Stimulated activated effector memory CD8-positive, alpha-beta T cell treated with anti-CD3 and anti-CD28 coated beads, Interleukin-12 subunit alpha, Interleukin-12 subunit beta, amount 100 ng/mL, for 72 hours (primary cell): ENCODE measurements around the gene FPR3.

Source experiments
- ATAC-seq: fragments of 150-1000 bp; cut with Tn5 transposase; 2 replicates; pipeline ENCODE4 v1.10.0; 2021
- DNase-seq, 2 donors: peaks; one replicate each; pipeline ENCODE4 v3.0.0; 2021 to 2022; ENCODE audit warnings: low spot score in 2 of 2
- H3K27ac Mint-ChIP-seq: one replicate; pipeline ENCODE4 v1.8.0; 2022; ENCODE audit warnings: mild to moderate bottlenecking, mixed read lengths
- H3K36me3 Mint-ChIP-seq: one replicate; pipeline ENCODE4 v1.8.0; 2022; ENCODE audit warnings: mild to moderate bottlenecking, mixed read lengths
- H3K4me1 Mint-ChIP-seq: one replicate; pipeline ENCODE4 v1.8.0; 2022; ENCODE audit warnings: mixed read lengths
- H3K4me3 Mint-ChIP-seq: one replicate; pipeline ENCODE4 v1.8.0; 2022; ENCODE audit warnings: mild to moderate bottlenecking, mixed read lengths
- H3K9me3 Mint-ChIP-seq: one replicate; pipeline ENCODE4 v1.8.0; 2022; ENCODE audit warnings: mixed read lengths

The FPR3 gene

GRCh38 chr19:51777570-51778462 lies 17.1 kb upstream of the FPR3 start:
- peaks cover 2% of the 10 kb centered on the region for H3K9me3 Mint-ChIP-seq
- no peak overlapping the region for H3K27ac Mint-ChIP-seq
- H3K4me3 Mint-ChIP-seq, result no peak overlapping the region
- ATAC-seq (peak; percentile 43), DNase-seq (peak; percentile 5 to 52)
- H3K36me3 Mint-ChIP-seq, result no peaks in the 10 kb centered on the region
- H3K4me1 Mint-ChIP-seq, result peaks cover 6% of the 10 kb centered on the region

GRCh38 chr19:51779181-51779580 lies 15.8 kb upstream of the FPR3 start:
- H3K4me3 Mint-ChIP-seq, result no peak overlapping the region
- no peak overlapping the region for H3K27ac Mint-ChIP-seq
- no peaks in the 10 kb centered on the region for H3K36me3 Mint-ChIP-seq
- no peak for DNase-seq
- no peak for ATAC-seq
- H3K4me1 Mint-ChIP-seq, result peaks cover 6% of the 10 kb centered on the region
- peaks cover 2% of the 10 kb centered on the region for H3K9me3 Mint-ChIP-seq

DNA sequence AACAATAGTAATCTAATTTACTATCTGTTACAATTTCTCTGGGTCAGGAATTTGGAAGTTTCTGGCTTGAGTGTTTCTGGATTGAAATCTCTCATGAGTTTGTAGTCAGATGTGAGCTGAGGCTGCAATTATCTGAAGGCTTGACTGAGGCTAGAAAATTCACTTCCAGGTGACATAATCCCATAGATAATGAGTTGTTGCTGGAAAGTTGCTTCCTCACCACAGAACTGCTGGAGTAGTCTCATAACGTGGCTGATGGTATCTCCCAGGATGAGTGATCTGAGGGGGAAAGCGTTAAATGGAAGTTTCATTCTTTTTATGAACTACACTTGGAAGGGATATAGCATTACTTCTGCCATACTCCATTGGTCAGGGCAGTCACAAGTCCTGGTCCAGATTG lies 15.3 kb upstream of the FPR3 start:
- no peak overlapping the region for H3K27ac Mint-ChIP-seq
- DNase-seq, result no peak
- H3K4me1 Mint-ChIP-seq, result peaks cover 6% of the 10 kb centered on the region

GRCh38 chr19:51780270-51780669 lies 14.7 kb upstream of the FPR3 start:
- no peaks in the 10 kb centered on the region for H3K36me3 Mint-ChIP-seq
- no peak overlapping the region for H3K4me3 Mint-ChIP-seq
- H3K27ac Mint-ChIP-seq, result no peak overlapping the region

More for the DNA sequence above, 15.3 kb upstream of the FPR3 start:
- peaks cover 2% of the 10 kb centered on the region for H3K9me3 Mint-ChIP-seq
- ATAC-seq, result no peak
- H3K36me3 Mint-ChIP-seq, result no peaks in the 10 kb centered on the region
- no peak overlapping the region for H3K4me3 Mint-ChIP-seq

GRCh38 chr19:51781999-51782398 lies 13.0 kb upstream of the FPR3 start:
- Mint-ChIP-seq H3K4me1 (peaks cover 6% of the 10 kb centered on the region), H3K4me3 (no peak overlapping the region), H3K9me3 (no peaks in the 10 kb centered on the region), H3K27ac (no peak overlapping the region), H3K36me3 (no peaks in the 10 kb centered on the region)
- ATAC-seq (no peak), DNase-seq (no peak)

More at GRCh38 chr19:51780270-51780669, 14.7 kb upstream of the FPR3 start:
- DNase-seq (no peak), ATAC-seq (no peak)
- peaks cover 2% of the 10 kb centered on the region for H3K9me3 Mint-ChIP-seq
- H3K4me1 Mint-ChIP-seq, result peaks cover 6% of the 10 kb centered on the region

- H3K4me3 Mint-ChIP-seq, result no peak overlapping the region
- no peaks in the 10 kb centered on the region for H3K4me1 Mint-ChIP-seq
- no peaks in the 10 kb centered on the region for H3K36me3 Mint-ChIP-seq
- ATAC-seq (no peak), DNase-seq (no peak)
- no peak overlapping the region for H3K27ac Mint-ChIP-seq
- H3K9me3 Mint-ChIP-seq, result peaks cover 4% of the 10 kb centered on the region
Measured at GRCh38 chr19:51783372-51783771, 11.6 kb upstream of the FPR3 start.

GRCh38 chr19:51784109-51784785 lies 10.7 kb upstream of the FPR3 start:
- H3K4me1 Mint-ChIP-seq, result no peaks in the 10 kb centered on the region
- H3K9me3 Mint-ChIP-seq, result peaks cover 4% of the 10 kb centered on the region
- no peak for DNase-seq
- H3K27ac Mint-ChIP-seq, result no peak overlapping the region
- H3K4me3 Mint-ChIP-seq, result no peak overlapping the region
- no peaks in the 10 kb centered on the region for H3K36me3 Mint-ChIP-seq
- no peak for ATAC-seq

DNA sequence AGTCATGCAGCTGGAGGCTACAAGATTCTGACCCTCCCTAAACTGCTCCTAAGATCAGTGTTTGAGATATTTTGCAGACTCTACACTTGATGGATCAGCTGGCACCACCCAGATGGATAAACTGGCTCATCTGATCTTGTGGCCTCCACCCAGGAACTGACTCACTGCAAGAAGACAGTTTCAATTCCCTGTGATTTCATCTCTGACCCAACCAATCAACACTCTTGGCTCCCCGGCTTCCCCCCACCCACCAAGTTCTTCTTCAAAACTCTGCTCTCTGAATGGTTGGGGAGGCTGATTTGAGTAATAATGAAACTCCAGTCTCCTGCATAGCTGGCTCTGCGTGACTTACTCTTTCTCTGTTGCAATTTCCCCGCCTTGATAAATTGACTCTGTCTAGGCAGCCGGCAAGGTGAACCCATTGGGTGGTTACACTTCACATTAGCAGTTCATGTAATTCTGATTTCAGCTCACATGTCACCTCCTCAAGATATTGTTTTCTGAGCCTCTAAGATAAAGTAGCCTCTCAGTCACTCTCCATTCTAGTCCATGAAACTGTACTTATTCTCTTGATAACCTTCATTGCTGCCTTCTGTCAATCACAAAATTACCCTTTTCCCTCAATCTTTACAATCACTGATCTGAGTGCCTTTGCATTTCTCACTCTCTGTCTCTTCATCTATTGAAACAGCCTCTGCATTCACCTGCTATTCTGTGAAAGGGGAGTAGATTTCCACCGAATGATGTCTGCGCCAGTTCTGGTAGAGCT lies 9.9 kb upstream of the FPR3 start:
- H3K36me3 Mint-ChIP-seq, result no peaks in the 10 kb centered on the region
- DNase-seq (no peak), ATAC-seq (peak; percentile 92)
- no peak overlapping the region for H3K27ac Mint-ChIP-seq
- peaks cover 4% of the 10 kb centered on the region for H3K9me3 Mint-ChIP-seq
- H3K4me1 Mint-ChIP-seq, result no peaks in the 10 kb centered on the region
- H3K4me3 Mint-ChIP-seq, result no peak overlapping the region

- H3K9me3 Mint-ChIP-seq, result peaks cover 10% of the 10 kb centered on the region
- no peak overlapping the region for H3K4me3 Mint-ChIP-seq
- no peaks in the 10 kb centered on the region for H3K4me1 Mint-ChIP-seq
- no peaks in the 10 kb centered on the region for H3K36me3 Mint-ChIP-seq
- ATAC-seq (no peak), DNase-seq (no peak)
- H3K27ac Mint-ChIP-seq, result no peak overlapping the region
Measured at GRCh38 chr19:51786646-51787494, 8.1 kb upstream of the FPR3 start.

GRCh38 chr19:51788029-51788428 lies 6.9 kb upstream of the FPR3 start:
- no peak for DNase-seq
- H3K9me3 Mint-ChIP-seq, result peaks cover 10% of the 10 kb centered on the region
- no peak overlapping the region for H3K27ac Mint-ChIP-seq
- H3K4me1 Mint-ChIP-seq, result no peaks in the 10 kb centered on the region
- H3K36me3 Mint-ChIP-seq, result no peaks in the 10 kb centered on the region
- H3K4me3 Mint-ChIP-seq, result no peak overlapping the region
- ATAC-seq, result no peak

DNA sequence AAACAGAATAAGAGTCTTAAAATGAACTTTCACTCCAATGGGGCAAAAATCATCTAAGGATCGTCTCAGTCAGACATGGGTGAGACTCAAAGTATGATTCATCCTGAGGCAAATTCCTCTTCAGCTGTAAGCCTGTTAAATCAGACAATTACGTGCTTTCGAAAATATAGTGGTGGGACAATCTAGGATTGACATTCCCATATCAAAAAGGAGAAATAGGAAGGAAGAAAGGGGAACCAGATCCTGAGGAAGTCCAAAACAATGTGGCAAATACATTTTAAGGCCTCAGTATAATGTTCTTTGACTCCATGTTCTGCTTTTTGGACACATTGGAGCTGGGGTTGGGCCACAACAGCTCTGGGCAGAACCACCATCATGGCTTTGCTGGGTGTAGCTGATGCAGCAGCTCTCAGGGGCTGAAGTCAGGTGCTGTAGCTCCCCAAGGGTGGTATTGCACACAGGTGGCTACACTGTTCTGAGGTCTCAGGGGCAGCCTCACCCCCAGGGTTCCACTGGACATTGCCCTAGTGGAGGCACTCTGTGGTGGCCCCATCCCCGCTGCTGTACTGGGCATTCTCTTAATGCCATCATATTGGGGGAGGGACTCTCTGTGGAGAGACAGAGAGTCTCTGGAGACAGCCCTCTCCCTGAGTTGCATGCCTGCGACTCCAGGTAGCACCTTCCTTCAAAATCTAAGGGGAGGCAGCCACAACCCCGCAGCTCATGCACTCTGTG lies 5.7 kb upstream of the FPR3 start:
- Mint-ChIP-seq H3K27ac (no peak overlapping the region), H3K9me3 (peaks cover 10% of the 10 kb centered on the region), H3K4me3 (no peak overlapping the region), H3K36me3 (no peaks in the 10 kb centered on the region), H3K4me1 (no peaks in the 10 kb centered on the region)
- ATAC-seq, result no peak
- DNase-seq, result no peak

DNA sequence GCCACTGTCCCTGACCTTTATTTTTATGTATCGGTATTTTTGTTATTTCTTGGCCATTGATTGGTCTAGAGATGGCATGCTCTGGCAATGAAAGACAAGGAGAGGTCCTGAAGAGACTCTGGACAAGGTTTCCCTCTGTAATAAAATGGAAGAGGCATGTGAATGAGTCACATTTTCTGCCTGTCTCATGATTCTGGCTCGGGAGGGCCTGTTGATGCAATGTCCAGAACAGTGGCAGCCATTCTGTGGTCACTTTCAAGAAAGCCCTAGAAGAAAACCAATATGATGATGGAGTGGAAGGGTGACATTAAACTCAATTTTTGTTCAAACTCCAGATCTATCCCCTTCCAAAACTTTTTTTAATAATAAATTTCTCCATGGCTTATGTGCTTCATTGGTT lies 2.0 kb upstream of the FPR3 start:
- peaks cover 18% of the 10 kb centered on the region for H3K9me3 Mint-ChIP-seq
- no peak overlapping the region for H3K4me3 Mint-ChIP-seq
- DNase-seq (no peak), ATAC-seq (no peak)
- H3K4me1 Mint-ChIP-seq, result no peaks in the 10 kb centered on the region
- no peaks in the 10 kb centered on the region for H3K36me3 Mint-ChIP-seq
- no peak overlapping the region for H3K27ac Mint-ChIP-seq

- Mint-ChIP-seq H3K4me1 (no peaks in the 10 kb centered on the region), H3K36me3 (no peaks in the 10 kb centered on the region), H3K27ac (no peak overlapping the region), H3K9me3 (peaks cover 21% of the 10 kb centered on the region), H3K4me3 (no peak overlapping the region)
- ATAC-seq, result no peak
- DNase-seq, result no peak
Measured at GRCh38 chr19:51793994-51794393, 963 bp upstream of the FPR3 start.

GRCh38 chr19:51796195-51796679 lies 1.3 kb downstream of the FPR3 start:
- no peak for ATAC-seq
- Mint-ChIP-seq H3K36me3 (no peaks in the 10 kb centered on the region), H3K4me1 (no peaks in the 10 kb centered on the region), H3K27ac (no peak overlapping the region), H3K4me3 (no peak overlapping the region), H3K9me3 (peaks cover 23% of the 10 kb centered on the region)
- no peak for DNase-seq
